ENCODE data around the gene FAM222A.

Gene FAM222A

DNA sequence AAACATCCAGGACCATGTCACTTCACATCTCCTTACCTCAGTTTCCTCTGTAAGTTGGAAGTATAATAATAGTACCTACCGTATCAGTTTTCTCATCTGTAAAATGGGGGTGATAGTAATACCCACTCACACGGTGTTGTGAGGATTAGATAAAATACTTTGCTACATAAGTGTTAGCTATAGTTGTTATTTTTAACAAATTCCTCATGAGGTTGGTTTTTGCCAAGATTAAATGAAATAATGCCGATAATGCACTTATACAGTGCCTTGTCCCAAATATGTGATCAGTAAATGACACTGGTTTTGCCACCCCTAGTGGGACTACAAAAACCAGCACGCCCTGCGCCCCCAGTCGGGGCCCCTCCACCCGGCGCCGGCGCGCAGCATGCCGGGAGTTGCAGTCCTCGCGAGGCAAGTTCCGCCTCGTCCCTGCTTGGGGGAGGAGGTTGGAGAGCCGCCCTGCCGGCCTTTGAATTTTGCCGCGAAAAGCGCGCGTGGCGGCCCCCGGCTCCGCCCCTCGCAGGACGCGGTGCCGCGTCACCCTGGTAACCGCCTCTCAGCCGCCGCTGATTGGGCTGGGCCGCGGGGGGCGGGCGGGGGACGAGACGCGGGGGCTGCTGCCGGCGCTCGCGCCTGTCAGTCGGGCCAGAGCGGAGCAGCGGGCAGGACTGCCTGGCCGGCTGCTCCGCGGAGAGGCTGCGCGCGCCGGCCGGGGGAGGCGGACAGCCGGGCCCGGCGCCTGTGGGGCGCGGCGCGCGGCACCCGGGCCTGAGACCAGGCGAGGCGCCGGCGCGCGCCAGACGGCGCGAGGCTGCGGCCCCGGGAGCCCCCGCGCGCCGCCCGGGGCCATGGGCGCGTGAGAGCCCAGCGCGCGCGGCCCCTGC, at the start of gene FAM222A:
Gene FAM222A (plus strand): TSS at position 639 of the 884 bp plus-strand sequence. CDS start 30,322 bp downstream, outside the sequence.
- DNase-seq = peak; percentile 96

GRCh38 chr12:109664402-109664801, 49.2 kb upstream of the FAM222A start:
- no peak for DNase-seq

DNA sequence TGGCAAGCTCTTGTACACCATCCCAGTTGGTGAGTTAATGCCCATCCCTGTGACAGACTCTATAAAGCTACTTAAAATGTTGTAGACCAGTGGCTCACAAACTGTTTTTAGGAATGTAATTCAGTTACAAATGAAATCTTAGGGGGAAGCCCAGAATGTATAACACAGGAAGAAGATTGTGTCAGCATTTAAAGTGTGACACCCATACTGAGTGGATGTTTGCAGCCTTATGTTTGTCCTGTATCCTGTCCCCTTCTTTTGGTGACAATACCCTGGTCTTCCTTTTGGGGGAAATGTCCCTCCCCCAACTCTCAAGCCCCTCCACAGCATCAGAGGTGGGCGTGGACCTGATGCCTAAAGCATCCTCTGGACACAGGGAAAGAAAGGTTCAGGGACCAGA, 47.6 kb upstream of the FAM222A start:
- no peak for DNase-seq

GRCh38 chr12:109670731-109671130, 42.9 kb upstream of the FAM222A start:
- DNase-seq = no peak

DNA sequence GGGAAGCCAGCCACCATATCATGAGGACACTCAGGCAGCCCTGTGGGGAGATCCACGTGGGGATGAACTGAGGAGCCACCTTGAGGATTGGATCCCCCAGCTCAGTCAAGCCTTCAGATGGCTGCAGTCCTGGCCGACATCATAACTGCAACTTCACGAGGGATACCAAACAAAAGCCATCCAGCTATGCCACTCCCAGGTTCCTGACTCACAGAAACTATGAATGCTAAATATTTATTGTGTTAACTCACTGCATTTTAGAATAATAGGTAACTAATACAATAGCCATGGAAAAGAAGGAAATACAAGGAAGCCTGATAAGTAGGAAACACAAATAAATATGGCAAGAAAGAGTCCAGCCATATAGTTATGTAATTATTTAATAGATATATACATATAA, 42.1 kb upstream of the FAM222A start:
- DNase-seq = no peak

DNA sequence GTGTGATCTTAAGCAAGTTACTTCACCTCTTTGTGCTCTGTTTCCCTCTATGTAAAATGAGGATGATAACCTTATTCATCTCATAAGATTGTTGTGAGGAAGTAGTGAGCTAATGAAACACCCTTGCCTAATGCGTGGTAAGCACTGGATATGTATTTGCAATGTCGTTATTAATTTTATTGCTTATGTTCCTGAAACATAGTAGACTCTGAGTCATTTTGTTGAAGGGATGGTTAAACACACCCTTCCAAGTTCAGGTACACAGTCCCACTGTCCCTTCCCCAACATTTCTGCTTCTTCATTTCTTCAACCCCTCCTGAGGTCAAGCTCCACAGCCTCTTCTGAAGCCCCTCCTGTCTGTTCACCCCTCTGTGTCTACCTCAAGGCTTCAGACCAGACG, 40.2 kb upstream of the FAM222A start:
- no peak for DNase-seq

GRCh38 chr12:109673884-109674283, 39.7 kb upstream of the FAM222A start:
- DNase-seq = no peak

- no peak for DNase-seq
Measured at GRCh38 chr12:109675411-109675810, 38.2 kb upstream of the FAM222A start.

DNA sequence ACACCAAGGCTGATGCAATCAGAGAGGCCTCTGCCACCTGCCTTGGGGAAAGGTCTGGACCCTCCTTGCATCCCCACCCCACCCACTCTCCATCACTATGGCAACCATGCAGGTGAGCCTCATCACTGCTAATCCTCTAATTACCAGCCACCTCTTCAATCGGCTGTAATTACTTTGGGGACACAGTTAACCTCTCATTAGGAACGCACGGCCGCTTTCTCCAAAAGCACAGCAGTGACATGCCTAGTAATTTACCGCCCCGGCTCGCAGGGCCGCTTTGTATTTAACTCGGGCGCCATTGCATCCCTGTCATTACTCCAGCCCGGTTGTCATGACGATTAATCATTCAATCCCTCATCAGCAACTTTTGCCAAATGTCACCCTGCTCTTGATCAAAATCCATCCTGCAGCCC, 36.3 kb upstream of the FAM222A start:
- DNase-seq = no peak

DNA sequence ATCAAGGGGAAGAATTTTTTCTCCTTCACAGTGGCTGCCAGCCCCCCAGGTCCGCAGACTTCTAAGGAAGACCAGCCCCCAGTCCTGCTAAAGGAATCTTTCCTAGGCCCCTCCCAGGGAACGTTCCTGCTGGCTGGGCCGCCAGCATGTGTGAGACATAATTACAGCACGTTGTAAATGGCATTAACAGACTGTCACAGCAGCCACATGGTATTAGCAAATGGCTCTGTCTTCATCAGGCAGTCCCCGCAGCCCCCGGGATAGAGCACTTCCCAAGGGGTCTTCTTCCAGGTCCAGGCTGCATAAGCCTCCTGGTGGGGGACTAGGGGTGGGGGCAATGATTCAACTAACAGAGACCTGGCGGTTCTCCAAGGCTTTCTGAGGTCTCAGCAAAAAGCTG, 34.9 kb upstream of the FAM222A start:
- no peak for DNase-seq

- DNase-seq = no peak
Measured at GRCh38 chr12:109679501-109680263, 33.9 kb upstream of the FAM222A start.

GRCh38 chr12:109680264-109681005, 33.2 kb upstream of the FAM222A start:
- DNase-seq = no peak

DNA sequence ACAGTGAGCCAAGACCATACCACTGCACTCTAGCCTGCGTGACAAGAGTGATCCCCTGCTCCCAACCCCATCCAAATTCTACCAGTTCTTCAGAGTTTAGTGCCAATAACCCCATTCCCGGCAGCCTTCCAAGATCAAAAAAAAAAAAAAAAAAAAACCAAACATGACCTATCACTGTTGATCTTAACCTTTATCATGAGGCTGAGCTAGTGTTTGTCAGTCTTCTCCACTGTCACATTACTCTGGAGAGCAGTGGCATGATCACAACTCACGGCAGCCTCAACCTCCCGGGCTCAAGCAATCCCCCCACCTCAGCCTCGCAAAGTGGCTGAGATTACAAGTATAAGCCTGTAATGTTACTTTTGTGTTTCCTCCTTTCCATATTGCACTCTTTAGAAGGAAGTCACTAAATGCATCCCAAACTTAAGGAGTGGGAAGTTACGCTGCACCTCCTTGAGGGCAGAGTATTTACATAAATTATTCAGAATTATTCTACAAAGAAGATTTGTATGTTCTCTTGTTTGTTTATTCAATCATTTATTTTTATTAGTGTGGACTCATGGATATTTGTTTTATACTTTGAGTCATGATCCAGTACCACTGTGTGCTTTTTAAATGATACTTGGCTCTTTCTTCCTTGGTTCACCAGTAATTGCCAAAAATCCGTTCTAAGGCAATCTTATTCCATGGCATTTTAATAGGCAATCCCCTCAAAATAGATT, 31.5 kb upstream of the FAM222A start:
- no peak for DNase-seq

DNA sequence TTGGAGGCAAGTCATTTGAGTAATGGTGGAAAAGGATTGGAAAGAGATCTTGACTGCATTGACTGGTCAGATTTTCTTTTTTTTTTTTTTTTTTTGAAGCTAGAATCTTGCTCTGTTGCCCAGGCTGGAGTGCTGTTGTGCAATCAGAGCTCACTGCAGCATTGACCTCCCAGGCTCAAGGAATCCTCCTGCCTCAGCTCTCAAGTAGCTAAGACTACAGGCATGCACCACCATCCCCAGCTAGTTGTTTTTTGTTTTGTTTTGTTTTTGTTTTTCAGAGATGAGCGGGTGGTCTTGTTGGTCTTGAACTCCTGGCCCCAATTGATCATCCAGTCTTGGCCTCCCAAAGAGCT, 30.9 kb upstream of the FAM222A start:
- no peak for DNase-seq

GRCh38 chr12:109683316-109683715, 30.3 kb upstream of the FAM222A start:
- DNase-seq = no peak

DNA sequence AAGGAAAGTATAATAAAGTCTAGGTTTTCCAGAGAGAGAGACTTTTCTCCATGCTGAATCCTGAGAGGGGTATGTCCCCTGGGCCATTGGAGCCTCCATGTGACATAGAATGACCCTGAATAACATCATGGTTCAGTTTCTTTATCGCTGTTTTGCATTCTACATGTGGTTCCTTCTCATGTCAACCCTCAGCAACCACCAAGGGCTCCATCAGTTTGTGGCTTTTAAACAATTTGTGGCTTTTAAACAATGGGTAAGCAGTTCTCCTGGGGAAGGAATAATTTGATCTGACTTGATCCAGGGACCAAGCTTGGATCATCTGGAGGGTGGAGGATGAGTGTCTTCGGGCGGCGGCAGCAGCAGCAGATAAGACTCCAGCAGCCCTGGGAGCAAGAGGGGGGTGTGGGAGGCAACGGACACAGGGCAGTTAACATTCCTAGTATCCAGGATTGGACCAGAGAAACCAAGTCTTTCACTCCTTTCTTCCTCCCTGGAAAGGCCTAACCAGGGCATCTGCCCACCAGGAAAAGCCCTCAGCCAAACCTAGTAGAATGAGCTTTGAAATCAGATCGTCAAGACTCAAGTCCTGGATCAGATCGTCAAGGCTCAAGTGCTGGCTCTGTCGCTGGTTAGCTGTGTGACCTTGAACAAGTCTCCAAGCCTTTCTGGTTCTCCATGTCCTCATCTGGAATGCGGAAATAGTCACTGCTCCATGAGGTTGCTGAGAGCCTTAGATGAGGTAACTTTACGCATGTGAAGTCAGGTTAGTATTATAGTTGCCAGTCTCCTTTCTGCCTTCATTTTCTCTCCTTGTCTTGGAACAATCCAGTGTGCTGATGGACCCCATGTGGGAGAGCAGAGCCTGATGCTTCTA, 27.8 kb upstream of the FAM222A start:
- no peak for DNase-seq

- no peak for DNase-seq
Measured at GRCh38 chr12:109686523-109686922, 27.1 kb upstream of the FAM222A start.

DNA sequence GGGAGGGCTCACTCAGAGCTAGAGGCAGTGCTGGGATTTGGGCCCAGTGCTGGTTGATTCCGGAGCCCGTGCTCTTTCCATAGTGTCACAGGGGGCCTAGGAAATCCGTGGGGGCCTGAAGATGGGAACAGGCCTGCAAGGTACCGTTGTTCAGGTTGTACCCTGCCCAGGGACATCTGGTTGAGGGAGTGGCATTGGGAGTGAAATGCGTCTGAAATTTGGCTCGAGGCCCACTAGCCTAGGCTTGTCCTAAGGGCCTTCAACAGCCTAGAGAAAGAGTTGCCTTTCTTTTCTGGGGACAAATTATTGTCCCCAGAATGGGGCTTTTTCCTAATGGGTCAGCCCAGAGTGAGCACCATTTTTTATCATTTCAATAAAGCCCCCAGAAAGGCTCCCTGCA, 26.4 kb upstream of the FAM222A start:
- no peak for DNase-seq

- DNase-seq = no peak
Measured at GRCh38 chr12:109689426-109689825, 24.2 kb upstream of the FAM222A start.

GRCh38 chr12:109693160-109693559, 20.5 kb upstream of the FAM222A start:
- no peak for DNase-seq
